Prostate gland (tissue), 2 donors: ENCODE results near the gene TSC22D2.

Experiments used
- CTCF ChIP-seq, 4 experiments: fragments of 200-600 bp in 2 of 4; fragments of 450-650 bp in 2 of 4; sonication (generic) in 2 of 4; IDR thresholded peaks; 1 replicate in 3 of 4; 2 replicates in 1 of 4; pipeline ENCODE4 v1.5.1; 2016 to 2019; ENCODE audit warnings: antibody characterized with exemption in 4 of 4, mild to moderate bottlenecking in 2 of 4, moderate library complexity in 2 of 4
- POLR2A ChIP-seq: fragments of 450-650 bp; IDR thresholded peaks from one replicate; pipeline ENCODE4 v1.6.1; 2016; ENCODE audit warnings: antibody characterized with exemption, mild to moderate bottlenecking
- POLR2AphosphoS5 ChIP-seq: sonication (generic); formaldehyde crosslinking; IDR thresholded peaks from one replicate; pipeline ENCODE4 v1.6.1; 2017; ENCODE audit warnings: antibody characterized with exemption

- TF ChIP-seq CTCF (IDR thresholded peaks at IDR 0.05) = no peak
- no peak for TF ChIP-seq POLR2A
- TF ChIP-seq POLR2AphosphoS5 = no peak
Measured at GRCh38 chr3:150426292-150426691, 18.2 kb downstream of the TSC22D2 start.
